ENCODE results near the gene COX19. TPM values are rescaled to one million over a fixed set of nuclear protein-coding genes. Genes with fewer than 3 reads are reported as not detected.
A peak's percentile ranks its signal among the peaks of the same experiment; 100 is the strongest.
"Not testable (repeated sequence)": the region's sequence is repeated elsewhere in the genome, so short reads cannot be mapped to it uniquely, and the experiment has no call there.

The COX19 gene
- total RNA-seq, 4 donors from 2014 or later, result 15.9 to 41.3 (median 24.7) TPM

DNA sequence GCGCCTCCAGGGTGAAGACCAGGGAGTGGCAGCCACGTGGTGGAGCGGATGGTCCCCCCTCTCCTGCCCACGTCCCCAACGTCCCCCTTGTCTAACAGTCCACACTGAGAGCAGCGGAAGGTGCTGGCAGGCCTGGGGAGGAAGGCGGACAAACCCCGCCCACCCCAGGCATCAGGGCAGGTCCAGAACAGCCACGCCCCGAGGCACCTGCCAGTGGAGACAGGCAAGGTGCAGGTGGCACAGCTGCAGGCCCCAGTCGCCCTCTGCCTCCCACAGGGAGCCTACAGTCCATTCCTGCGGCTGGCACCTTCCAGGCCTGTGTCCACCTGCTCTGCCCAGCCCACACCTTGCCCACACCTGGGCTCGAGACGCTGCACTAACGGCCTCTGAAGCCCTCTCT is 32.6 kb upstream of the COX19 start:
- peaks cover 0 to 12% (median 0%) of the 10 kb centered on the region in 4 donors for H3K4me1 ChIP-seq
- no peak for TF ChIP-seq POLR2A (IDR thresholded peaks at IDR 0.05)
- DNase-seq, result peak in 2 of 3 donors; percentile 67 to 78
- no peaks in the 10 kb centered on the region for H3K9me3 ChIP-seq
- H3K4me3 ChIP-seq, result no peak overlapping the region
- no peaks in the 10 kb centered on the region for H3K27me3 ChIP-seq
- peaks cover 0 to 14% (median 0%) of the 10 kb centered on the region in 3 donors for H3K36me3 ChIP-seq
- H3K27ac ChIP-seq, result no peak overlapping the region

DNA sequence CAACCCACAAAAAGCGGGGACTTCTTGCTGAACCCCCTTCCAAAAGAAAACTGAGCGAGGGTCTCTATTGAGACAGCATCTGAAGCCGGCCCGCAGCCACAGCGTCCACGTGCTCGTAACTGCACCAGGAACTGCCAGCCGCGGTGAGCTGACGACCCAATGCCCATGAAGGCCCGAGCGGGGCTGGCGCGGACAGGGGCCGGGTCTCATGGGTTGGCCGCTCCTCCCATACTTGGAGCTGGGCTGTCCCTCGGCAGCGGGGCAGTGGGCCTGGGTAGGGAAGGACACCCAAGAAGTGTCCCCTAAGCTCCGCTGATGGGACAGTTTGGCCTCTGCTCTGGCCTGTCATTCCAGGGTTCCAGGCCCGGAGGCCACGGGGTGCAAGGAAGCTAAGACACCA is 30.0 kb upstream of the COX19 start:
- Histone ChIP-seq H3K9me3 (no peaks in the 10 kb centered on the region), H3K36me3 (peaks cover 0 to 14% (median 0%) of the 10 kb centered on the region in 3 donors), H3K27ac (no peak overlapping the region), H3K4me3 (no peak overlapping the region), H3K27me3 (no peaks in the 10 kb centered on the region), H3K4me1 (no peaks in the 10 kb centered on the region)
- TF ChIP-seq, protein P1, sequence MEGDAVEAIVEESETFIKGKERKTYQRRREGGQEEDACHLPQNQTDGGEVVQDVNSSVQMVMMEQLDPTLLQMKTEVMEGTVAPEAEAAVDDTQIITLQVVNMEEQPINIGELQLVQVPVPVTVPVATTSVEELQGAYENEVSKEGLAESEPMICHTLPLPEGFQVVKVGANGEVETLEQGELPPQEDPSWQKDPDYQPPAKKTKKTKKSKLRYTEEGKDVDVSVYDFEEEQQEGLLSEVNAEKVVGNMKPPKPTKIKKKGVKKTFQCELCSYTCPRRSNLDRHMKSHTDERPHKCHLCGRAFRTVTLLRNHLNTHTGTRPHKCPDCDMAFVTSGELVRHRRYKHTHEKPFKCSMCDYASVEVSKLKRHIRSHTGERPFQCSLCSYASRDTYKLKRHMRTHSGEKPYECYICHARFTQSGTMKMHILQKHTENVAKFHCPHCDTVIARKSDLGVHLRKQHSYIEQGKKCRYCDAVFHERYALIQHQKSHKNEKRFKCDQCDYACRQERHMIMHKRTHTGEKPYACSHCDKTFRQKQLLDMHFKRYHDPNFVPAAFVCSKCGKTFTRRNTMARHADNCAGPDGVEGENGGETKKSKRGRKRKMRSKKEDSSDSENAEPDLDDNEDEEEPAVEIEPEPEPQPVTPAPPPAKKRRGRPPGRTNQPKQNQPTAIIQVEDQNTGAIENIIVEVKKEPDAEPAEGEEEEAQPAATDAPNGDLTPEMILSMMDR (IDR thresholded peaks at IDR 0.05), result no peak
- no peak for TF ChIP-seq POLR2A (IDR thresholded peaks at IDR 0.05)
- DNase-seq, result no peak

DNA sequence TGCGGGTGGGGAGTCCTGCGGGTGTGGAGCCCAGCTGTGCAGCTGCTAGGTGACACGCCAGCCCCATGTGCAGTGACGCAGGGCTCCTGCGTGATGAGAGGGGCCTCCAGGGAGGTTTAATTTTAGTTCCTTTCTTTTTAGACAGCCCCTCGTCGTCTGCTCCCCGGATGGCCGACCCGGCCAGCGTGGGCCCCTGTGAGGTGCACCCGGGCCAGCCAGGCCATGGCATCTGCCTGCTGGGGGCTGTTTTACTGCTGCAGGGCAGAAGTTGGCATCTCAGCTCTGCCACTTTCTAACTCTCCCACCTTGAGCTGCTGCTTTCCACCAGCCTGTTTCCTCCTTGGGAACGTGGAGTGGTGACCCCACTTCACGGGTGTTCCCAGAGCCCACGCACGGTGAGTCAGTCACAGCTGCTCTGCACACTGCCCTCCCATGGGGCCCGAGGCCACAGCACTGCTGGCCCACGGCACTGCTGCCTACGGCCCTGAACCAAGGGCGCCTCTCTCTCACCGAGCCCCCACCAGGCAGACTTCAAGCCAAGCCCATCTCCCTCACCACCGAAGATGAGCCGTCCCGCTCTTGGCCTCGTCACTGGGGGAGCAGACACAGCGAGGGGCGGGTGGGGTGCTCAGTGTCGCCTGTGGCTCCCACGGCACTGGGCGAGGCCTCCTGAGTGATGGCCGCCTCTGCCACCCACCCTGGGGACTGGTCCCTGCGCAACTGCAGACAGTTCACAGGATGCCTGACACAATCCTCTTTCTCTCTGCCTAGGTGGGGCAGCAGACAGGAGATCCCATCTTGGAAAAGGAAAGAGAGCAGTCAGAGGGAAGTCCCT is 28.9 kb upstream of the COX19 start:
- H3K36me3 ChIP-seq, result peaks cover 0 to 11% (median 0%) of the 10 kb centered on the region in 3 donors
- peak in 1 of 3 donors; percentile 30 for DNase-seq
- H3K27me3 ChIP-seq, result no peaks in the 10 kb centered on the region
- TF ChIP-seq, protein P1 (IDR thresholded peaks at IDR 0.05), result no peak
- TF ChIP-seq POLR2A (IDR thresholded peaks at IDR 0.05), result no peak
- H3K4me3 ChIP-seq, result no peak overlapping the region
- H3K27ac ChIP-seq, result no peak overlapping the region
- H3K9me3 ChIP-seq, result no peaks in the 10 kb centered on the region
- H3K4me1 ChIP-seq, result no peaks in the 10 kb centered on the region

DNA sequence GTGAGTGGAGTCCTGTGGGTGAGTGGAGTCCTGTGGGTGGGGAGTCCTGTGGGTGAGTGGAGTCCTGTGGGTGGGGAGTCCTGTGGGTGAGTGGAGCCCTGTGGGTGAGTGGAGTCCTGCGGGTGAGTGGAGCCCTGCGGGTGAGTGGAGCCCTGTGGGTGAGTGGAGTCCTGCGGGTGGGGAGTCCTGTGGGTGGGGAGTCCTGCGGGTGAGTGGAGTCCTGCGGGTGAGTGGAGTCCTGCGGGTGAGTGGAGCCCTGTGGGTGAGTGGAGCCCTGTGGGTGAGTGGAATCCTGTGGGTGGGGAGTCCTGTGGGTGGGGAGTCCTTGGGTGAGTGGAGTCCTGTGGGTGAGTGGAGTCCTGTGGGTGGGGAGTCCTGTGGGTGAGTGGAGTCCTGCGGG is 27.1 kb upstream of the COX19 start:
- H3K27ac ChIP-seq, H3K4me1 ChIP-seq: not testable (repeated sequence)

DNA sequence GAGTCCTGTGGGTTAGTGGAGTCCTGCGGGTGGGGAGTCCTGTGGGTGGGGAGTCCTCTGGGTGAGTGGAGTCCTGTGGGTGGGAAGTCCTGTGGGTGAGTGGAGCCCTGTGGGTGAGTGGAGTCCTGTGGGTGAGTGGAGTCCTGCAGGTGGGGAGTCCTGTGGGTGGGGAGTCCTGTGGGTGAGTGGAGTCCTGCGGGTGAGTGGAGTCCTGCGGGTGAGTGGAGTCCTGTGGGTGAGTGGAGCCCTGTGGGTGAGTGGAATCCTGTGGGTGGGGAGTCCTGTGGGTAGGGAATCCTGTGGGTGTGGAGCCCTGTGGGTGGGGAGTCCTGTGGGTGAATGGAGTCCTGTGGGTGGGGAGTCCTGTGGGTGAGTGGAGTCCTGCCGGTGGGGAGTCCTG is 26.7 kb upstream of the COX19 start:
- not testable (repeated sequence) for DNase-seq, H3K9me3 ChIP-seq, H3K4me1 ChIP-seq

More for the DNA sequence above, 27.1 kb upstream of the COX19 start:
- H3K27me3 ChIP-seq, H3K4me3 ChIP-seq, DNase-seq, H3K9me3 ChIP-seq, H3K36me3 ChIP-seq: not testable (repeated sequence)

DNA sequence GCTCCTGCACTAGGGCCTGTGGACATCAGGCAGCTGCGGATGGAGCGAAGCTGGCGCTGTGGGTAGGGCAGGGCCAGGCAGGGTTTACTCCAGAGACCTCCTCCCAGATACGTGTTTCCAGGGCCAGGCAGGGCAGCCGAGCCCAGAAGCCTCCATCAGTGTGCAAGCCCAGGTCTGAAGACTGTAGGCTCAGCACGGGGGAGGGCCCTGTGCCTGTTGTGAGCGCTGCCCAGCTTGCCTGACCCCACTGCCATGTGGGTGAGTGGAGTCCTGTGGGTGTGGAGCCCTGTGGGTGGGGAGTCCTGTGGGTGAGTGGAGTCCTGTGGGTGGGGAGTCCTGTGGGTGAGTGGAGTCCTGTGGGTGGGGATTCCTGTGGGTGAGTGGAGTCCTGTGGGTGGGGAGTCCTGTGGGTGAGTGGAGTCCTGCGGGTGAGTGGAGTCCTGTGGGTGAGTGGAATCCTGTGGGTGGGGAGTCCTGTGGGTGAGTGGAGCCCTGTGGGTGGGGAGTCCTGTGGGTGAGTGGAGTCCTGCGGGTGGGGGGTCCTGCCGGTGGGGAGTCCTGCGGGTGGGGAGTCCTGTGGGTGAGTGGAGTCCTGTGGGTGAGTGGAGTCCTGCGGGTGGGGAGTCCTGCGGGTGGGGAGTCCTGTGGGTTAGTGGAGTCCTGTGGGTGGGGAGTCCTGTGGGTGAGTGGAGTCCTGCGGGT is 25.9 kb upstream of the COX19 start:
- not testable (repeated sequence) for H3K36me3 ChIP-seq, H3K4me3 ChIP-seq, H3K27me3 ChIP-seq, DNase-seq, H3K4me1 ChIP-seq, H3K27ac ChIP-seq, H3K9me3 ChIP-seq

More for the DNA sequence above, 26.7 kb upstream of the COX19 start:
- H3K4me3 ChIP-seq, H3K27me3 ChIP-seq, H3K27ac ChIP-seq, H3K36me3 ChIP-seq: not testable (repeated sequence)

DNA sequence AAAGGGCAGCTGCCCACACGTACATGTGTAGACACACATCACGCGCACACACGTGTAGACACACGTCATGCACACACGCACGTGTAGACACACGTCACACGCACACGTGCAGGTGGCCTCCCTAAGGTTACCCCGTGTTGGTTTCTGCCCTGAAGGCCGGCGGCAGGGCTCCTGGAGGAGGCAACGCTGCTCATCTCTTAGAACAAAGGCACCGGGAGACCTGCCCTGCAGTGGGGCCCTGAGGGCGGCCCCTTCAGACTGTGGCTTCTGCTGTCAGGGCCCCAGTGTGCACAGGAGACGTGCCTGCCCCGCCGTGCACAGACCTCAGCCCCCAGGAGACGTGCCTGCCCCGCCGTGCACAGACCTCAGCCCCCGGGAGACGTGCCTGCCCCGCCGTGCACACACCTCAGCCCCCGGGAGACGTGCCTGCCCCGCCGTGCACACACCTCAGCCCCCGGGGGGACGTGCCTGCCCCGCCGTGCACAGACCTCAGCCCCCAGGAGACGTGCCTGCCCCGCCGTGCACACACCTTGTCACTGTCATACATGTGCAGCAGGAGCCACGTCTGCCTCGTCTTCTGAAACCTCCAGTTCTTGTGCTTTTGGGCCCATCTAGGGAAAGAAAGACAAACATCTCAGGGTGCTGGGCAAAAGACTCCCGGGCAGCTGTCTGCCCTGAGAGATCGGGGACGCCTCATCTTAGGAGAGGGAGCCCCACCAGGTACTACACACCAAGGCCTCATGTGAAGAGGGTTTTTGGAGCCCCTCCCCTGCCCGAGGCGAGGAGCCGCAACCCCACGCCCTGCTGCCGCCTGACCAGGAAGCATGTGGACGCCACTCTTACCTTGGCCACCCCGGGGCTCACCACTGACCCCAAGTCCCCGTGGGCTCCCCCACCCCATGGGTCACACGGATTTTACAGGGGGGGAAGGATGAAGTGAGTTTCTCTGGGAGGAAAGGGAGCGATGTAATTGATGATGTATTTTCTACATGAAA is 24.9 kb upstream of the COX19 start:
- Histone ChIP-seq H3K9me3 (no peaks in the 10 kb centered on the region), H3K4me1 (peaks cover 0 to 8% (median 0%) of the 10 kb centered on the region in 4 donors), H3K36me3 (peaks cover 0 to 6% (median 0%) of the 10 kb centered on the region in 3 donors), H3K27ac (no peak overlapping the region), H3K4me3 (no peak overlapping the region), H3K27me3 (no peaks in the 10 kb centered on the region)
- no peak for TF ChIP-seq POLR2A (IDR thresholded peaks at IDR 0.05)
- TF ChIP-seq, protein P1 (IDR thresholded peaks at IDR 0.05), result no peak
- no peak for DNase-seq
